ENCODE measurements around the gene ELMO3. TPM values are rescaled to one million over a fixed set of nuclear protein-coding genes. Genes with fewer than 3 reads are reported as not detected.

ELMO3 gene
- total and polyA plus RNA-seq, 2 of the 13 experiments (the other 11 are each of a cell fraction or from before 2014, with no cell fraction given) = 2.6 to 4.0 TPM

GRCh38 chr16:67183627-67184452 is 15.1 kb upstream of the ELMO3 start, which contains the start of gene MATCAP1 (continued):
- TF ChIP-seq HOXA7 (CRISPR knock-in tag; IDR thresholded peaks at IDR 0.05) (no peak), ZNF644 (CRISPR knock-in tag; IDR thresholded peaks at IDR 0.05; ENCODE audit: low read depth) (no peak), HNRNPLL (IDR thresholded peaks at IDR 0.05; ENCODE audit: low read depth, low read length, poor library complexity, severe bottlenecking) (peak; percentile 82), ZFP62 (CRISPR knock-in tag; IDR thresholded peaks at IDR 0.05) (no peak), NFE2 (CRISPR knock-in tag; IDR thresholded peaks at IDR 0.05) (no peak), ZNF720 (CRISPR knock-in tag; IDR thresholded peaks at IDR 0.05) (no peak), ZNF260 (CRISPR knock-in tag; IDR thresholded peaks at IDR 0.05; ENCODE audit: borderline replicate concordance, low read depth) (no peak), ZNF878 (CRISPR knock-in tag; IDR thresholded peaks at IDR 0.05) (no peak; the same call in 1 of the 2 replicates), ZZZ3 (CRISPR knock-in tag; IDR thresholded peaks at IDR 0.05; ENCODE audit: borderline replicate concordance) (no peak; the same call in 1 of the 2 replicates), ZNF33A (CRISPR knock-in tag; IDR thresholded peaks at IDR 0.05; ENCODE audit: borderline replicate concordance) (no peak), ZSCAN21 (CRISPR knock-in tag; IDR thresholded peaks at IDR 0.05; ENCODE audit: borderline replicate concordance) (peak; percentile 38; the same call in 1 of the 2 replicates), ZBTB14 (CRISPR knock-in tag; IDR thresholded peaks at IDR 0.05) (peak; percentile 100), ZNF670 (CRISPR knock-in tag; IDR thresholded peaks at IDR 0.05; ENCODE audit: borderline replicate concordance) (peak; percentile 22; the same call in 1 of the 2 replicates), HDAC6 (IDR thresholded peaks at IDR 0.05; ENCODE audit: low read depth, low read length) (no peak), AGO2 (optimal IDR thresholded peaks at IDR 0.05; ENCODE audit: low read depth, low read length) (no peak), POLR2A (IDR thresholded peaks at IDR 0.05; ENCODE audit: insufficient read depth in 1 of 2, low read depth in 2 of 2, low read length in 2 of 2) (peak in 1 of 2 experiments; percentile 67; a peak in 2 of 4 replicates), MYPOP (CRISPR knock-in tag; IDR thresholded peaks at IDR 0.05) (peak; percentile 89), TRAFD1 (CRISPR knock-in tag; IDR thresholded peaks at IDR 0.05; ENCODE audit: borderline replicate concordance) (no peak), POLR2G (IDR thresholded peaks at IDR 0.05; ENCODE audit: low read depth, low read length) (peak; percentile 79), MED8 (CRISPR knock-in tag; IDR thresholded peaks at IDR 0.05; ENCODE audit: insufficient replicate concordance) (no peak), ATF1 (CRISPR knock-in tag; IDR thresholded peaks at IDR 0.05) (no peak; the same call in none of the 2 replicates), TEAD2 (CRISPR knock-in tag; IDR thresholded peaks at IDR 0.05) (no peak), NFE2L2 (IDR thresholded peaks at IDR 0.05; ENCODE audit: low read length) (no peak)
- TF ChIP-seq, protein P1, sequence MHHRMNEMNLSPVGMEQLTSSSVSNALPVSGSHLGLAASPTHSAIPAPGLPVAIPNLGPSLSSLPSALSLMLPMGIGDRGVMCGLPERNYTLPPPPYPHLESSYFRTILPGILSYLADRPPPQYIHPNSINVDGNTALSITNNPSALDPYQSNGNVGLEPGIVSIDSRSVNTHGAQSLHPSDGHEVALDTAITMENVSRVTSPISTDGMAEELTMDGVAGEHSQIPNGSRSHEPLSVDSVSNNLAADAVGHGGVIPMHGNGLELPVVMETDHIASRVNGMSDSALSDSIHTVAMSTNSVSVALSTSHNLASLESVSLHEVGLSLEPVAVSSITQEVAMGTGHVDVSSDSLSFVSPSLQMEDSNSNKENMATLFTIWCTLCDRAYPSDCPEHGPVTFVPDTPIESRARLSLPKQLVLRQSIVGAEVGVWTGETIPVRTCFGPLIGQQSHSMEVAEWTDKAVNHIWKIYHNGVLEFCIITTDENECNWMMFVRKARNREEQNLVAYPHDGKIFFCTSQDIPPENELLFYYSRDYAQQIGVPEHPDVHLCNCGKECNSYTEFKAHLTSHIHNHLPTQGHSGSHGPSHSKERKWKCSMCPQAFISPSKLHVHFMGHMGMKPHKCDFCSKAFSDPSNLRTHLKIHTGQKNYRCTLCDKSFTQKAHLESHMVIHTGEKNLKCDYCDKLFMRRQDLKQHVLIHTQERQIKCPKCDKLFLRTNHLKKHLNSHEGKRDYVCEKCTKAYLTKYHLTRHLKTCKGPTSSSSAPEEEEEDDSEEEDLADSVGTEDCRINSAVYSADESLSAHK (CRISPR knock-in tag; IDR thresholded peaks at IDR 0.05; ENCODE audit: borderline replicate concordance) = 0 out of 2 replicates have a peak, but pooled peaks have one; percentile 48

All from HepG2 (cell line).